Esophagus squamous epithelium (tissue), 5 donors: ENCODE measurements around the gene KHDC1L. TPM values are rescaled to one million over a fixed set of nuclear protein-coding genes. Genes with fewer than 3 reads are reported as not detected.
"Not testable (repeated sequence)": the region's sequence is repeated elsewhere in the genome, so short reads cannot be mapped to it uniquely, and the experiment has no call there.

Experiments used
- DNase-seq: peaks from one replicate; lab custom pipeline; 2025; lab: John Stamatoyannopoulos, UW
- H3K27ac ChIP-seq, 4 donors: fragments of 200-600 bp; sonication (generic); one replicate each; pipeline ENCODE4 v1.5.1; 2016 to 2019; ENCODE audit warnings: mild to moderate bottlenecking in 1 of 4
- H3K27me3 ChIP-seq, 4 donors: fragments of 200-600 bp; sonication (generic); 1 replicate in 3 of 4; 2 replicates in 1 of 4; pipeline versions ENCODE4 v1.5.1 to v1.6.0; 2017 to 2021; ENCODE audit warnings: antibody characterized with exemption in 1 of 4
- H3K36me3 ChIP-seq, 3 donors: fragments of 200-600 bp; sonication (generic); one replicate each; pipeline ENCODE4 v1.5.1; 2016 to 2019
- H3K4me1 ChIP-seq, 3 donors: fragments of 200-600 bp; sonication (generic); one replicate each; pipeline ENCODE4 v1.5.1; 2017 to 2019
- H3K4me3 ChIP-seq, 4 donors: fragments of 200-600 bp; sonication (generic); 1 replicate in 3 of 4; 2 replicates in 1 of 4; pipeline ENCODE4 v1.5.1; 2016 to 2019; ENCODE audit warnings: mild to moderate bottlenecking in 2 of 4, moderate library complexity in 1 of 4
- H3K9me3 ChIP-seq, 3 donors: fragments of 200-600 bp; sonication (generic); one replicate each; pipeline ENCODE4 v1.5.1; 2016 to 2019
- POLR2A ChIP-seq, 4 donors: fragments of 450-650 bp; IDR thresholded peaks; one replicate each; pipeline ENCODE4 v1.6.1; 2017; ENCODE audit warnings: antibody characterized with exemption in 4 of 4, mild to moderate bottlenecking in 4 of 4, moderate library complexity in 3 of 4
- WGBS, 2 donors: methylation state at CpG; one replicate each; pipeline ENCODE4 v1.1.5; 2018; 5-methylcytosine and 5-hydroxymethylcytosine counted together
- intact Hi-C: fragments of 100-400 bp; cut with DNase I; formaldehyde crosslinking; loops from one replicate; pipeline ENCODE4 v1.15.0; 2022
- total RNA-seq, 4 donors: library from RNA; depleted of rRNA; stranded (reverse); fragments of >200 nt; gene quantifications; one replicate each; pipeline ENCODE4 v1.1.0, GENCODE V29; 2016
- TF ChIP-seq, protein P1 (sequence below), 6 experiments: fragments of 450-650 bp in 4 of 6; fragments of 200-600 bp in 2 of 6; sonication (generic) in 2 of 6; IDR thresholded peaks; one replicate each; pipeline ENCODE4 v1.5.1; 2016 to 2019; ENCODE audit warnings: antibody characterized with exemption in 6 of 6, mild to moderate bottlenecking in 4 of 6, moderate library complexity in 4 of 6
- donor health status: DM: yes; HTN: yes; CAD: no.

Gene KHDC1L, protein sequence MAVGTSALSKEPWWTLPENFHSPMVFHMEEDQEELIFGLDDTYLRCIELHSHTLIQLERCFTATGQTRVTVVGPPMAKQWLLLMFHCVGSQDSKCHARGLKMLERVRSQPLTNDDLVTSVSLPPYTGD
- not detected for total RNA-seq

DNA sequence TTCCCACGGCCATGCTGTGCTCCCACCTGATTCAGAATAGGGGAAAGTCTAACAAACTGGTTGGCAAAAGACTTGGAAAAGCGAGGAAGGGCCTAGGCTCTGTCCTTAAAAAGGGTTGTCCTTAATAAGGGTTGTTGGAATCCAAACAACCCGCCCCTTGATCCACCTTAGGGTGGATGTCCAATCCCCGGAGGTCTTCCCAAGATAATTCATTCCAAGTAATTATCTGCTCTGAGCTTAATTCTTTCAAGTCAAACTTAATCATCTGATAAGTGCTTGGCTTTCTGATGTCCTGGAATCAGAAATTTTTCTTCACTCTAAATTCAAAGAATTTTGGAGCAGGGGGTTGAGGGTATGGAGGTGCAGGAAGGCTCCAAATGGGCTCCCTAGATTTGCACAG, at the start of gene KHDC1L:
Gene KHDC1L (minus strand): TSS at position 101 of the 400 bp plus-strand sequence. CDS start 88 bp downstream, at position 13.
- intact Hi-C loops = no loop called here
- H3K4me1 ChIP-seq = no peaks in the 10 kb centered on the region
- DNase-seq = no peak

DNA sequence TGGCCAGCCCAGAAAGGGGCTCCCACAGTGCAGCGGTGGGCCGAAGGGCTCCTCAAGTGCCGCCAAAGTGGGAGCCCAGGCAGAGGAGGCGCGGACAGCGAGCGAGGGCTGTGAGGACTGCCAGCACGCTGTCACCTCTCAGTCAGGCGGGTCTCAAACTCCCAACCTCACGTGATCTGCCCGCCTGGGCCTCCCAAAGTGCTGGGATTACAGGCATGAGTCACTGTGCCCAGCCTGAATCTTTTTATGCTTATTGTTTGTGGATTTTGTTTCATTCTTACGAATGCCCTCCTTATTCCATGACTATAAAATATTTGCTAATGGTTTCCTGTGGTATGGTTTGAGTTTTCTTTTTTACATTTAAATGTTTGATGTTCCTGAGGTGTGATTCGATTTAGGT, 44.0 kb upstream of the KHDC1L start:
- H3K27me3 ChIP-seq, H3K4me1 ChIP-seq, H3K27ac ChIP-seq, intact Hi-C loops, H3K4me3 ChIP-seq, DNase-seq, H3K9me3 ChIP-seq: not testable (repeated sequence)
- 70 to 77% methylated on average over 8 of the region's 13 CpGs for WGBS, 2 donors
- H3K36me3 ChIP-seq = peaks cover 0 to 35% (median 0%) of the 10 kb centered on the region in 3 donors

More for the DNA sequence above, at the start of gene KHDC1L:
- H3K9me3 ChIP-seq = no peaks in the 10 kb centered on the region
- no peaks in the 10 kb centered on the region for H3K36me3 ChIP-seq
- 76 to 88% methylated on average over 3 to 4 of the region's 4 CpGs for WGBS, 2 donors
- no peak for TF ChIP-seq POLR2A (IDR thresholded peaks at IDR 0.05)
- TF ChIP-seq, protein P1, sequence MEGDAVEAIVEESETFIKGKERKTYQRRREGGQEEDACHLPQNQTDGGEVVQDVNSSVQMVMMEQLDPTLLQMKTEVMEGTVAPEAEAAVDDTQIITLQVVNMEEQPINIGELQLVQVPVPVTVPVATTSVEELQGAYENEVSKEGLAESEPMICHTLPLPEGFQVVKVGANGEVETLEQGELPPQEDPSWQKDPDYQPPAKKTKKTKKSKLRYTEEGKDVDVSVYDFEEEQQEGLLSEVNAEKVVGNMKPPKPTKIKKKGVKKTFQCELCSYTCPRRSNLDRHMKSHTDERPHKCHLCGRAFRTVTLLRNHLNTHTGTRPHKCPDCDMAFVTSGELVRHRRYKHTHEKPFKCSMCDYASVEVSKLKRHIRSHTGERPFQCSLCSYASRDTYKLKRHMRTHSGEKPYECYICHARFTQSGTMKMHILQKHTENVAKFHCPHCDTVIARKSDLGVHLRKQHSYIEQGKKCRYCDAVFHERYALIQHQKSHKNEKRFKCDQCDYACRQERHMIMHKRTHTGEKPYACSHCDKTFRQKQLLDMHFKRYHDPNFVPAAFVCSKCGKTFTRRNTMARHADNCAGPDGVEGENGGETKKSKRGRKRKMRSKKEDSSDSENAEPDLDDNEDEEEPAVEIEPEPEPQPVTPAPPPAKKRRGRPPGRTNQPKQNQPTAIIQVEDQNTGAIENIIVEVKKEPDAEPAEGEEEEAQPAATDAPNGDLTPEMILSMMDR (IDR thresholded peaks at IDR 0.05) = no peak
- no peaks in the 10 kb centered on the region for H3K27me3 ChIP-seq
- no peak within 1 kb of the TSS for H3K4me3 ChIP-seq
- no peak within 1 kb of the TSS for H3K27ac ChIP-seq

DNA sequence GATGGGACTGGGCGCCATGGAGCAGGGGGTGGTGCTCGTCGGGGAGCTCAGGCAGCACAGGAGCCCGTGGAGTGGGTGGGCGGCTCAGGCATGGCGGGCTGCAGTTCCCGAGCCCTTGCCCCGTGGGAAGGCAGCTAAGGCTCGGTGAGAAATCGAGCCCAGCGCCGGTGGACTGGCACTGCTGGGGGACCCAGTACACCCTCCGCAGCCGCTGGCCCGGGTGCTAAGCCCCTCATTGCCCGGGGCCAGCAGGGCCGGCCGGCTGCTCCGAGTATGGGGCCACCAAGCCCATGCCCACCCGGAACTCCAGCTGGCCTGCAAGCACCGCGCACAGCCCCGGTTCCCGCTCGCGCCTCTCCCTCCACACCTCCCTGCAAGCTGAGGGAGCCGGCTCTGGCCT, 43.6 kb upstream of the KHDC1L start:
- DNase-seq, intact Hi-C loops, H3K27ac ChIP-seq, H3K9me3 ChIP-seq, H3K27me3 ChIP-seq, H3K4me3 ChIP-seq: not testable (repeated sequence)
- H3K36me3 ChIP-seq = peaks cover 0 to 31% (median 0%) of the 10 kb centered on the region in 3 donors
- WGBS, 2 donors = 100% methylated on average over 1 of the region's 27 CpGs; no CpG with 5 or more reads in 1 of the 2 donors
- H3K4me1 ChIP-seq = peaks cover 4 to 11% (median 6%) of the 10 kb centered on the region in 3 donors

DNA sequence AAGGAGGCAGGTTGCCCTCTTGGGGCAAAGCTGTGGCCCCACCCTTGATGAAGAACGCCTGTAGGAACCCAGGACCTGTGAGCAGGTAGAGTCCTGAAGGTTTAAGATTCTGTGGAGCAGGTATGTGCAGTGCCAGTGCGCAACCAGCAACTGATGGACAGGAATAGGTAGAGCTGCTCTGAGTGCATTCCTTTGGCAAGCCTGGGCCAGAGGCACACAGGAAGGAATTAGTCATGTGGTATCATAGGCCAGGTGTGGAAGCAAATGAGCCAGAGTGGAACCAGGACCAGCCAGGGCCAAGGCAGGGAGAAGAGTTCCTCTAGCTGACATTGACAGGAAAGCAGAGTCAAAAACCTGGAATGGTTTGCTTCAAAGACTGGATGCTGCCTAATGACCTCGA, 39.1 kb upstream of the KHDC1L start:
- Histone ChIP-seq H3K36me3 (no peaks in the 10 kb centered on the region), H3K4me3 (no peak overlapping the region), H3K27me3 (no peaks in the 10 kb centered on the region), H3K4me1 (peaks cover 10 to 31% (median 19%) of the 10 kb centered on the region in 3 donors), H3K27ac (peak overlapping the region; percentile 61 to 81 (median 75)), H3K9me3 (no peaks in the 10 kb centered on the region)
- no peak for DNase-seq
- WGBS, 2 donors = 17 to 68% methylated on average over 2 to 3 of the region's 3 CpGs
- TF ChIP-seq, protein P1 (IDR thresholded peaks at IDR 0.05) = no peak
- TF ChIP-seq POLR2A (IDR thresholded peaks at IDR 0.05) = peak in 1 of 4 donors; percentile 7
- intact Hi-C loops = no loop called here

DNA sequence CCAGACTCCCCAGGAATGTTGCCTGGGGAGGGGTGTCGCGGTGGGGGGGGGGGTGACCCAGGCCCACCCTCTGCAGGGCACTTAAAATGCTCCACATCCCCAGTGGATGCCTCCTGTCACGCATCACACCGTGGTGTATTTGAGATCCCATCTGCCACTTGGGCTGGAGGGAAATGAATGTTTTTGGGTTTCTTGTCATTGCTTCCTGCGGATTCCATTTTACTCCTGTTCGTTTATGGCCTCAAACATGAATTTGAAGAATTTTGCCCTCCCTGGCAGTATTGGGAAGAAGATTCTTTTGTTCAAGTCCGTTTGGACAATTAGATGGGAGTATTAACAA, 38.2 kb upstream of the KHDC1L start:
- no peak for TF ChIP-seq POLR2A (IDR thresholded peaks at IDR 0.05)
- TF ChIP-seq, protein P1 (IDR thresholded peaks at IDR 0.05) = no peak
- H3K4me3 ChIP-seq = peak overlapping the region; percentile 55 to 68 (median 63)
- H3K27ac ChIP-seq = peak overlapping the region; percentile 42 to 81 (median 75)
- 19 to 20% methylated on average over 5 to 7 of the region's 7 CpGs for WGBS, 2 donors
- no peaks in the 10 kb centered on the region for H3K36me3 ChIP-seq
- no peaks in the 10 kb centered on the region for H3K9me3 ChIP-seq
- intact Hi-C loops = no loop called here
- no peak for DNase-seq
- H3K4me1 ChIP-seq = peaks cover 10 to 31% (median 19%) of the 10 kb centered on the region in 3 donors
- no peaks in the 10 kb centered on the region for H3K27me3 ChIP-seq

DNA sequence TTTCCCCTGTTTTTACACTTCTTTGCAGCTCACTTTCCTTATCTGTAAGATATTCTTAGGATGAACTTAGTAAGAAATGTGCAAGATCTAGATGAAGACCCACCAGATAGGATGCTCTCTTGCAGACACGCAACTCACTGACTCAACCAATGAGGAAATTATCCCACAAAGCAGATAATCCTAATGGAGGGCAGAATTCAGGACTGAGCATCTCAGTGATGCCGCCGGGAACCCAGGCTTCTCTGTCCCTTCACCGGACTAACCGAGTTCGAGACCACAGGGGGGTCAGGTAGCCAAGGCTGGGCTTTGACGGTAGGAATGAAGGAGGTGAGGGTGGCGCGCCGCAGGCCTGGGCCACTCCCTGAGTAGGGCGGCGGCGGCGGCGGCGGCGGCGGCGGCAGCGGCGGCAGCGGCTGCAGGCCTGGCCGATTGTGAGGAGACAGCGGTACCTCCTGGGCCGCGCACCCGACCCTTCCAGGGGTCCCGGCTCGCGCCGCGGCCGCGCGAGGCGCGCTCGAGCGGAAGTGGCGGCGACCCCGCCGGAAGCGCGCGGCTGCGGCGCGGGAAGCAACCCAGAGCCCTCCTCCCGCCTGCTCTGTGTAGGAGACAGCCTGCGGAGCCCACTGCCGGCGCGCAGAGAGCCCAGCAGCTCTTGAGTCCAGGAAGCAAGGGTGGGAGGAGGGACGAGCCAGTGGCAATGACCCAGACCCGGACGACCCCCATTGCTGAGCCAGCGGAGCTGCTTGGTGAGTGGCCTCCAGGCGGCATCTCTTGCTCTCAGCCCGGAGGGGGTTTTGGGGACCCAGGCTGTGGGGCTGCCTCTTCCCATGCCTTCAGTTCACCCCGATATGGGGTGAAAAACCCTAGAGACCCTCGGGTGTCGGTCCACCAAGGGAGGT, 37.6 kb upstream of the KHDC1L start, which contains the start of gene KHDC1:
Gene KHDC1 (minus strand): TSS at position 526 of the 899 bp plus-strand sequence. CDS start 20,679 bp downstream, outside the sequence.
- Histone ChIP-seq H3K9me3 (no peaks in the 10 kb centered on the region), H3K4me3 (peak within 1 kb of the TSS; percentile 55 to 68 (median 63)), H3K27ac (peak within 1 kb of the TSS; percentile 42 to 81 (median 75)), H3K4me1 (peaks cover 10 to 31% (median 19%) of the 10 kb centered on the region in 3 donors), H3K27me3 (no peaks in the 10 kb centered on the region), H3K36me3 (no peaks in the 10 kb centered on the region)
- no peak for TF ChIP-seq POLR2A (IDR thresholded peaks at IDR 0.05)
- intact Hi-C loops = no loop called here
- 5 to 7% methylated on average over 3 to 4 of the region's 63 CpGs for WGBS, 2 donors
- DNase-seq = no peak
